Measurements from ENCODE around the gene GPATCH8.
A peak's percentile ranks its signal among the peaks of the same experiment; 100 is the strongest.

GPATCH8 gene

GRCh38 chr17:44493339-44493738, 9.9 kb downstream of the GPATCH8 start:
- no peak for TF ChIP-seq RAD21 (IDR thresholded peaks at IDR 0.05; ENCODE audit: low read depth)
- no peak for TF ChIP-seq CEBPB (IDR thresholded peaks at IDR 0.05)
- no peak for TF ChIP-seq CREB1 (IDR thresholded peaks at IDR 0.05; ENCODE audit: low read depth)

DNA sequence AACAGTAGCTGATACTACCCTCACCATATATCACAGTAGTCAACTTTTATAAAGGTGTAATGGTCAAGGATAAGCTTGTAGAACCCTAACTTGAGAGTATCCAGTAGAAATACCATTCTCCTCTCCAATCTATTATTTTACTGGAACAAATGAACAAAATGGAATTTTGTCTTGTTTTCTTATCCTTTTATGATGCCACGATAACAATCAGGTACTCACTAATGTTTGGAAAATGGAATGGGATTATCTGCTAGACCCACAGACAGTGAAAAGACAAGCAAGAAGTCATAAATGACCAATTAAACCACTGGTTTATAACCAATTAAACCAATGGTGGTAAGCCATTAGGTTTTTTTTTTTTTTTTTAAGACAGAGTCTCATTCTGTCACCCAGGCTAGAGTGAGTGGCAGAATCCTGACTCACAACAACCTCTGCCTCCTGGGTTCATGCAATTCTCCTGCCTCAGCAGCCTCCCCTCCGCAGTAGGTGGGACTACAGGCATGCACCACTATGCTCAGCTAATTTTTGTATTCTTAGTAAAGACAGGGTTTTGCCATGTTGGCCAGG, 10.4 kb downstream of the GPATCH8 start:
- TF ChIP-seq TAF1 (IDR thresholded peaks at IDR 0.05; ENCODE audit: low read depth) (no peak), YY1 (IDR thresholded peaks at IDR 0.05; ENCODE audit: low read depth) (no peak), TCF12 (IDR thresholded peaks at IDR 0.05; ENCODE audit: low read depth) (no peak), CREB1 (IDR thresholded peaks at IDR 0.05; ENCODE audit: low read depth) (no peak), EGR1 (IDR thresholded peaks at IDR 0.05) (no peak), RAD21 (IDR thresholded peaks at IDR 0.05; ENCODE audit: low read depth) (no peak), EP300 (IDR thresholded peaks at IDR 0.05; ENCODE audit: borderline replicate concordance) (no peak), NFIC (IDR thresholded peaks at IDR 0.05) (no peak), REST (IDR thresholded peaks at IDR 0.05; ENCODE audit: low read depth) (no peak)
- TF ChIP-seq, protein P1, sequence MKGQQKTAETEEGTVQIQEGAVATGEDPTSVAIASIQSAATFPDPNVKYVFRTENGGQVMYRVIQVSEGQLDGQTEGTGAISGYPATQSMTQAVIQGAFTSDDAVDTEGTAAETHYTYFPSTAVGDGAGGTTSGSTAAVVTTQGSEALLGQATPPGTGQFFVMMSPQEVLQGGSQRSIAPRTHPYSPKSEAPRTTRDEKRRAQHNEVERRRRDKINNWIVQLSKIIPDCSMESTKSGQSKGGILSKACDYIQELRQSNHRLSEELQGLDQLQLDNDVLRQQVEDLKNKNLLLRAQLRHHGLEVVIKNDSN (IDR thresholded peaks at IDR 0.05), result no peak
- TF ChIP-seq, protein P2, sequence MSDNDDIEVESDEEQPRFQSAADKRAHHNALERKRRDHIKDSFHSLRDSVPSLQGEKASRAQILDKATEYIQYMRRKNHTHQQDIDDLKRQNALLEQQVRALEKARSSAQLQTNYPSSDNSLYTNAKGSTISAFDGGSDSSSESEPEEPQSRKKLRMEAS (IDR thresholded peaks at IDR 0.05), result no peak

GRCh38 chr17:44489581-44489980, 13.6 kb downstream of the GPATCH8 start:
- TF ChIP-seq EP300 (IDR thresholded peaks at IDR 0.05; ENCODE audit: borderline replicate concordance), result no peak
- TF ChIP-seq TCF12 (IDR thresholded peaks at IDR 0.05; ENCODE audit: low read depth), result no peak
- TF ChIP-seq, protein P1 (IDR thresholded peaks at IDR 0.05), result no peak
- no peak for TF ChIP-seq EGR1 (IDR thresholded peaks at IDR 0.05)
- no peak for TF ChIP-seq RAD21 (IDR thresholded peaks at IDR 0.05; ENCODE audit: low read depth)
- no peak for TF ChIP-seq ZBTB7A (IDR thresholded peaks at IDR 0.05; ENCODE audit: low read depth)
- TF ChIP-seq REST (IDR thresholded peaks at IDR 0.05; ENCODE audit: low read depth), result no peak
- TF ChIP-seq TAF1 (IDR thresholded peaks at IDR 0.05; ENCODE audit: low read depth), result no peak
- TF ChIP-seq, protein P2 (IDR thresholded peaks at IDR 0.05), result no peak
- TF ChIP-seq CREB1 (IDR thresholded peaks at IDR 0.05; ENCODE audit: low read depth), result no peak
- no peak for TF ChIP-seq YY1 (IDR thresholded peaks at IDR 0.05; ENCODE audit: low read depth)
- no peak for TF ChIP-seq TEAD4 (IDR thresholded peaks at IDR 0.05)
- TF ChIP-seq CEBPB (IDR thresholded peaks at IDR 0.05), result no peak
- TF ChIP-seq NFIC (IDR thresholded peaks at IDR 0.05), result no peak

- TF ChIP-seq NFIC (IDR thresholded peaks at IDR 0.05) (peak; percentile 47), FOXM1 (IDR thresholded peaks at IDR 0.05; ENCODE audit: borderline replicate concordance, low read depth) (no peak)
Observed at GRCh38 chr17:44487170-44487569, 16.0 kb downstream of the GPATCH8 start.

DNA sequence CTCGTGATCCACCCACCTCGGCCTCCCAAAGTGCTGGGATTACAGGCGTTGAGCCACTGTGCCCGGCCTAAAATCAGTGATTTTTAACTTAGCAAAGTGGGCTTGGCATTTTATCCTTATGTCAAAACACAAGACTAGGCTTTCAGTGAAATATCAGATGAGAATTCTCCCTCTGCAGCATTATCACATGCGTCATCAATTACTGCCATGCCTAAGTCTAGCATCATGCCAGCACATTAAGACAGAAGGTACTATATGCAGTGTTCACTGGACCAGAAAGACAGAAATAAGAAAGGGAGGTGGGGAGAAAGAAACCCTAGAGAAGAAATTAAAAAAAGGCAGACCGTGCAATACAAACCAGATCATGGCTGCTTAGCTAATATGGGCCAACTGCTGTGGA, 29.8 kb downstream of the GPATCH8 start:
- TF ChIP-seq, protein P1 (IDR thresholded peaks at IDR 0.05), result no peak
- TF ChIP-seq EP300 (IDR thresholded peaks at IDR 0.05; ENCODE audit: borderline replicate concordance), result no peak
- no peak for TF ChIP-seq YY1 (IDR thresholded peaks at IDR 0.05; ENCODE audit: low read depth)
- no peak for TF ChIP-seq EGR1 (IDR thresholded peaks at IDR 0.05)
- no peak for TF ChIP-seq REST (IDR thresholded peaks at IDR 0.05; ENCODE audit: low read depth)
- TF ChIP-seq FOXM1 (IDR thresholded peaks at IDR 0.05; ENCODE audit: borderline replicate concordance, low read depth), result no peak
- TF ChIP-seq RAD21 (IDR thresholded peaks at IDR 0.05; ENCODE audit: low read depth), result no peak
- TF ChIP-seq TEAD4 (IDR thresholded peaks at IDR 0.05), result no peak

Measured in Ishikawa (cell line).